Measurements from ENCODE around the gene TPSG1.

DNA sequence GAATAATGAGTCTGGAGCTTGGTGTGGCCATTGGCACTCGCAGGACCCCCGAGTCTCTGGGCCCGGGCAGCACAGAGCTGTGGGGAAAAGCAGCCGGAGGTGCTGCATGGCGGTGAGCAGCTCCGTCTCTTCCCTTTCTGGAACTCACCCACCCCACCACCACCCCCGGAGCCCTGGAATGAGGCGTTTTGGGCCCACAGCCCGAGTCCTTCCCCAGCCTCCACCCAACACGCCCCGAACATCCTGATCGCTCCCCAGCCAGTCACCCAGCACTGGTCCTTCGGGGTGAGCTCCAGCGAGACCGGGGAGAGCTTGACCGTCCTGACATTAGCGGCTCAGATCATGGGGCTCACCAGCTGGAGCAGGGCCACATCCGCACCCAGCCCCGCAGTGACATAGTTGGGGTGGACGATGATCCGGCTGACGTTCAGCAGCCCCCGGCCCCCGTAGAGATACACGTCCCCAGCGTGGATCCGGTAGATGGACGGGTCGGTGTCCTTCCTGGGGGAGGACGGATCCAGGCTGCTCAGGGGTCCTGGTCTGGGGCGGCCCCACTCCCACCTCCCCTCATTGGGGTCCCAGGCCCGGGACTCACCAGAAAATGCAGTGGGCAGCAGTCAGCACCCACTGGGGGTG lies 37.3 kb upstream of the TPSG1 start:
- TF ChIP-seq, protein P1, sequence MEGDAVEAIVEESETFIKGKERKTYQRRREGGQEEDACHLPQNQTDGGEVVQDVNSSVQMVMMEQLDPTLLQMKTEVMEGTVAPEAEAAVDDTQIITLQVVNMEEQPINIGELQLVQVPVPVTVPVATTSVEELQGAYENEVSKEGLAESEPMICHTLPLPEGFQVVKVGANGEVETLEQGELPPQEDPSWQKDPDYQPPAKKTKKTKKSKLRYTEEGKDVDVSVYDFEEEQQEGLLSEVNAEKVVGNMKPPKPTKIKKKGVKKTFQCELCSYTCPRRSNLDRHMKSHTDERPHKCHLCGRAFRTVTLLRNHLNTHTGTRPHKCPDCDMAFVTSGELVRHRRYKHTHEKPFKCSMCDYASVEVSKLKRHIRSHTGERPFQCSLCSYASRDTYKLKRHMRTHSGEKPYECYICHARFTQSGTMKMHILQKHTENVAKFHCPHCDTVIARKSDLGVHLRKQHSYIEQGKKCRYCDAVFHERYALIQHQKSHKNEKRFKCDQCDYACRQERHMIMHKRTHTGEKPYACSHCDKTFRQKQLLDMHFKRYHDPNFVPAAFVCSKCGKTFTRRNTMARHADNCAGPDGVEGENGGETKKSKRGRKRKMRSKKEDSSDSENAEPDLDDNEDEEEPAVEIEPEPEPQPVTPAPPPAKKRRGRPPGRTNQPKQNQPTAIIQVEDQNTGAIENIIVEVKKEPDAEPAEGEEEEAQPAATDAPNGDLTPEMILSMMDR (IDR thresholded peaks at IDR 0.05; ENCODE audit: borderline replicate concordance, extremely low read depth, low read length, poor library complexity, severe bottlenecking): no peak
- TF ChIP-seq EZH2 (IDR thresholded peaks at IDR 0.05; ENCODE audit: borderline replicate concordance, low read depth, low read length, severe bottlenecking): no peak
